Ovary (tissue), 9 donors: ENCODE data around the gene SEPTIN5. TPM values are rescaled to one million over a fixed set of nuclear protein-coding genes. Genes with fewer than 3 reads are reported as not detected.

Source experiments
- DNase-seq, 5 donors: peaks; one replicate each; pipeline ENCODE4 v3.0.0-alpha.2; 2019 to 2020
- H3K27ac ChIP-seq, 2 donors: fragments of 200-600 bp; one replicate each; pipeline versions ENCODE4 v1.5.1 to v1.8.0; 2019 to 2022
- H3K27me3 ChIP-seq: fragments of 200-600 bp; one replicate; pipeline ENCODE4 v1.8.0; 2022
- H3K36me3 ChIP-seq: fragments of 200-600 bp; sonication (generic); one replicate; pipeline ENCODE4 v1.5.1; 2019
- H3K4me1 ChIP-seq: one replicate; pipeline ENCODE4 v1.8.1; 2013; ENCODE audit warnings: mild to moderate bottlenecking, moderate library complexity; ENCODE audit not compliant: insufficient read depth
- H3K4me3 ChIP-seq: fragments of 200-600 bp; sonication (generic); one replicate; pipeline ENCODE4 v1.5.1; 2017
- H3K9me3 ChIP-seq, 2 donors: fragments of 200-600 bp in 1 of 2; sonication (generic) in 1 of 2; one replicate each; pipeline versions ENCODE4 v1.5.1 to v1.8.1; 2013 to 2019; ENCODE audit warnings: mild to moderate bottlenecking in 1 of 2, moderate library complexity in 1 of 2
- EP300 ChIP-seq: sonication (generic); formaldehyde crosslinking; IDR thresholded peaks from one replicate; pipeline ENCODE4 v1.6.1; 2017; ENCODE audit warnings: antibody characterized with exemption
- POLR2A ChIP-seq: fragments of 450-650 bp; IDR thresholded peaks from one replicate; pipeline ENCODE4 v1.6.1; 2017; ENCODE audit warnings: antibody characterized with exemption, mild to moderate bottlenecking, moderate library complexity
- WGBS, 3 donors: extraction: QIAGEN DNeasy Blood & Tissue Kit in 1 of 3; methylation state at CpG; one replicate each; pipeline versions ENCODE4 v1.1.5 to v1.1.7; 2013 to 2017; 5-methylcytosine and 5-hydroxymethylcytosine counted together
- intact Hi-C, 4 donors: fragments of 100-400 bp; cut with DNase I; formaldehyde crosslinking; loops; one replicate each; pipeline versions ENCODE4 v1.11.0 to v1.15.1; 2022 to 2023
- polyA plus RNA-seq, 2 donors: library from polyadenylated mRNA; stranded (reverse); fragments of 200-250 nt in 1 of 2; fragments of 350-450 nt in 1 of 2; fragmentation: Illumina TruSeq in 1 of 2; extraction: RNeasy Lipid Tissue Mini Kit (QIAGEN cat#74804) in 1 of 2; gene quantifications; one replicate each; pipeline ENCODE4 v1.2.3, GENCODE V29; 2013 to 2014
- total RNA-seq, 7 donors: library from RNA; depleted of rRNA in 2 of 7; stranded (reverse); fragments of >200 nt in 2 of 7; fragmentation: NEBNext Ultra II Directional in 3 of 7; extraction: Animal tissue kit (Norgen Biotek cat#: 25700) in 3 of 7; gene quantifications; one replicate each; pipeline versions ENCODE4 v1.1.0 to v1.2.4, GENCODE V29; 2016 to 2023
- TF ChIP-seq, protein P1 (sequence below), 3 donors: fragments of 450-650 bp in 2 of 3; fragments of 200-600 bp in 1 of 3; IDR thresholded peaks; one replicate each; pipeline versions ENCODE4 v1.5.1 to v1.8.0; 2016 to 2022; ENCODE audit warnings: antibody characterized with exemption in 3 of 3, mild to moderate bottlenecking in 1 of 3
- donor health status: DM: no; HTN: no; CAD: no; lungs with moderate emphysema.
- donor health status: DM: no; HTN: no; CAD: no.
- donor health status: Bipolar disorder and iron deficiency.
- donor health status: DM: yes; HTN: yes; CAD: no.
- donor health status: DM: no; HTN: no; CAD: no.
- donor health status: DM: yes; HTN: yes; CAD: no.

Gene SEPTIN5
- total and polyA plus RNA-seq, 9 donors: 21.0 to 55.0 (median 30.9) TPM

DNA sequence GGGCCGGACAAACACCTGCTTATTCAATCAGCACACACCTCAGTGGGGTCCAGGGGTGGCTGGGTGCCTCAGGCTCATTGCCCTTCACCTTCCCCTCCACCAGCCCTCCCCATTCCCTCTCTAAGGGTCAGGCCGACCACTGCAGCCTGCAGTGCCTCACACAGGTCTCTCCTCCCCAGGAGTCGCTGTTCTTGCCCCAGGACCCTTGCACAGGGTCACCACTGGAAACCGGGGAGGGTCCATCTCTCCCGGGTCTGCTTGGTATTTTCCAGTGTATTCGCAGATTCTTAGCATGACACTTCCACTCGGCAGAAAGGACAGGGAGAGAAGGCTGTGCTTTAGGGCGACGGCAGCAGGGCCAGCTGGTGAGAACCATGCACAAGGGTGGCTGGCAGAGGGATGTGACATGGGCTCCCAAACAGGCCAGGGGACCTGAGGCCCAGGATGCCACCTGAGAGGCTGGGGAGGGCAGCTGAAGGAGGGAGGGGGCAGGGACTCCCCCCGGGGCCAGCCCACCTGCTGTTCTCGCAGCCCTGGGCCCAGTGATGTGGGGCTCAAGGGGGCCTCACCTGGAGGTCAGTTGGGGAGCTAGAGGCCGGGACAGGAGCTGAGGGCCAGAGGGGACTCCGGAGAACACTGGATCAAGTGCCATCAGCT is 30.2 kb downstream of the SEPTIN5 start:
- intact Hi-C loops: no loop called here

DNA sequence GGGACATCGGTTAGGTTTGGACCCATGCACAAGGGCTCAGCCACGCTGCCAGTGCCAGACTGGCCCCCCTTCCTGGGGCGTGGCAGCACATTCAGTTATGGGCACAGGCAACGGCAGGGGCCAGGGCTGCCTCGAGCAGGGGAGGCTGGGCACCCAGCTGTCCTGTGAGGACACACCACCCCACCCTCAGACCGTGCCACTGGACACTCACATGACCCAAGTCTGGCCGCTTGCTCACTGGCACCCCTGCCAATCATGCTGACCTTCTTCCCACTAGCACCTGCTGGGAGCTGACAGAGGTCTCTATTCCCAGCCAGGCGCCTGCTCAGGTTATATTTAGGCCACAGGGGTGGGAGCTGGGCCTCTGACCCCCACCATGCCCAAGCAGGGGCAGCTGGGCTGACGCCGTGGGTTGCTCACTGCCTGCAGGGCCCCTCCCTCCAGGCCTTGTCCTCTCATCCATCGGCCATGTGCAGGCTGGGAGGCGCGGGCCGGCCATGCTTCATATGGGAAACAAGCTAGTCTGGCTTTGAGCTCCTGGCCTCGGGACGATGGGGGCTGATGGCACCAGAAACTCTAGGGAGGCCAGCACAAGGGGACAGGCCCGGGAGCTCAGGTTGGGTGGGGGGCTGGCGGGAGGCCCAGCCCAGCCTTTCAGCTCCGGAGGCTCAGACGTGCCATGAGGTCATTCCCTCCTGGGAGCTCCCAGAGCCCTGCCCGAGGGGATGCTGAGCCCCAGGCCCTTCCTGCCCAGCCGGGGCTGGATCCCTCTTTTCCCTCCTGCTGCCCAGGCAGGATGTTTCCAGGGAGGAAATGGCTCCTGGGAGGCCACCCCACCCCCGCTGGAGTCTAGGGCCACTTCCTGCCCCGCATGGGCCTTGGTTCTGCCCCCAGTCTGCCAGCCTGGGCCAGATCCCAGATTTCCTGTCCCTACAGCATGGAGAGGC is 31.1 kb downstream of the SEPTIN5 start:
- TF ChIP-seq, protein P1, sequence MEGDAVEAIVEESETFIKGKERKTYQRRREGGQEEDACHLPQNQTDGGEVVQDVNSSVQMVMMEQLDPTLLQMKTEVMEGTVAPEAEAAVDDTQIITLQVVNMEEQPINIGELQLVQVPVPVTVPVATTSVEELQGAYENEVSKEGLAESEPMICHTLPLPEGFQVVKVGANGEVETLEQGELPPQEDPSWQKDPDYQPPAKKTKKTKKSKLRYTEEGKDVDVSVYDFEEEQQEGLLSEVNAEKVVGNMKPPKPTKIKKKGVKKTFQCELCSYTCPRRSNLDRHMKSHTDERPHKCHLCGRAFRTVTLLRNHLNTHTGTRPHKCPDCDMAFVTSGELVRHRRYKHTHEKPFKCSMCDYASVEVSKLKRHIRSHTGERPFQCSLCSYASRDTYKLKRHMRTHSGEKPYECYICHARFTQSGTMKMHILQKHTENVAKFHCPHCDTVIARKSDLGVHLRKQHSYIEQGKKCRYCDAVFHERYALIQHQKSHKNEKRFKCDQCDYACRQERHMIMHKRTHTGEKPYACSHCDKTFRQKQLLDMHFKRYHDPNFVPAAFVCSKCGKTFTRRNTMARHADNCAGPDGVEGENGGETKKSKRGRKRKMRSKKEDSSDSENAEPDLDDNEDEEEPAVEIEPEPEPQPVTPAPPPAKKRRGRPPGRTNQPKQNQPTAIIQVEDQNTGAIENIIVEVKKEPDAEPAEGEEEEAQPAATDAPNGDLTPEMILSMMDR (IDR thresholded peaks at IDR 0.05): no peak
- DNase-seq: no peak
- H3K9me3 ChIP-seq: no peaks in the 10 kb centered on the region

More for the DNA sequence above, 30.2 kb downstream of the SEPTIN5 start:
- no peak for DNase-seq
- WGBS, 3 donors: 76 to 82% (median 82%) methylated on average over 13 of the region's 13 CpGs
- Histone ChIP-seq H3K9me3 (no peaks in the 10 kb centered on the region), H3K27ac (no peak overlapping the region), H3K27me3 (no peaks in the 10 kb centered on the region), H3K4me3 (no peak overlapping the region), H3K4me1 (no peaks in the 10 kb centered on the region), H3K36me3 (no peaks in the 10 kb centered on the region)
- TF ChIP-seq, protein P1 (IDR thresholded peaks at IDR 0.05): no peak
- no peak for TF ChIP-seq EP300
- TF ChIP-seq POLR2A: no peak

DNA sequence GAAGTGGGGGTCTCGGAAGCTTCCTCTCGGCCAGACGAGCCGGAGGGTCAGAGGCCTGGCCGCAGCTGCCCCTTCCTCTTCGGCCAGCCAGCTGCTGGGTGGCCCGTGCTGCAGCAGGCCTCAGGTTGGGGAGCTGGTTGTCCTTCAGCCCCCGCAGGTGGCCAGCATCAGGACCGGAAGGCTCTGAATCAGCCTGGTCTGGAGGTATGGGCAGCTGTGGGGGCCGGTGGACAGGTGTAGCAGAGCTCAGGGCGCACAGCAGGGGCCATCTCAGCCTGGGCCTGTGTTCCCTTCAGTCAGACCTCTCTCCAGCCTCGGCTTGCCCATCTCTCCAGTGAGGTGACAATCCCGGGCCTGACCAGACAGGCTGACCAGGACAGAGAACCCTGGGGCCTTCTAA is 32.4 kb downstream of the SEPTIN5 start:
- WGBS, 3 donors: 92 to 95% (median 93%) methylated on average over 12 to 13 of the region's 13 CpGs
- intact Hi-C loops: no loop called here
- Histone ChIP-seq H3K4me1 (no peaks in the 10 kb centered on the region), H3K9me3 (no peaks in the 10 kb centered on the region), H3K27me3 (no peaks in the 10 kb centered on the region), H3K27ac (no peak overlapping the region), H3K36me3 (no peaks in the 10 kb centered on the region), H3K4me3 (no peak overlapping the region)
- no peak for DNase-seq
- TF ChIP-seq EP300 (no peak), POLR2A (no peak)
- TF ChIP-seq, protein P1 (IDR thresholded peaks at IDR 0.05): no peak

More for the DNA sequence above, 31.1 kb downstream of the SEPTIN5 start:
- Histone ChIP-seq H3K27me3 (no peaks in the 10 kb centered on the region), H3K27ac (no peak overlapping the region), H3K4me3 (no peak overlapping the region), H3K36me3 (no peaks in the 10 kb centered on the region), H3K4me1 (no peaks in the 10 kb centered on the region)
- 70 to 72% (median 72%) methylated on average over 22 to 24 of the region's 24 CpGs for WGBS, 3 donors
- intact Hi-C loops: no loop called here

- Histone ChIP-seq H3K4me3 (no peak overlapping the region), H3K27me3 (no peaks in the 10 kb centered on the region), H3K36me3 (no peaks in the 10 kb centered on the region), H3K9me3 (no peaks in the 10 kb centered on the region), H3K27ac (no peak overlapping the region), H3K4me1 (no peaks in the 10 kb centered on the region)
- no peak for DNase-seq
- TF ChIP-seq, protein P1 (IDR thresholded peaks at IDR 0.05): no peak
- TF ChIP-seq POLR2A (no peak), EP300 (no peak)
- intact Hi-C loops: no loop called here
- 86 to 93% (median 88%) methylated on average over 3 to 12 of the region's 12 CpGs for WGBS, 3 donors
These were observed 33.2 kb downstream of the SEPTIN5 start for GRCh38 chr22:19747551-19747950.
